ENCODE data around the gene ERICH4.

Gene ERICH4

DNA sequence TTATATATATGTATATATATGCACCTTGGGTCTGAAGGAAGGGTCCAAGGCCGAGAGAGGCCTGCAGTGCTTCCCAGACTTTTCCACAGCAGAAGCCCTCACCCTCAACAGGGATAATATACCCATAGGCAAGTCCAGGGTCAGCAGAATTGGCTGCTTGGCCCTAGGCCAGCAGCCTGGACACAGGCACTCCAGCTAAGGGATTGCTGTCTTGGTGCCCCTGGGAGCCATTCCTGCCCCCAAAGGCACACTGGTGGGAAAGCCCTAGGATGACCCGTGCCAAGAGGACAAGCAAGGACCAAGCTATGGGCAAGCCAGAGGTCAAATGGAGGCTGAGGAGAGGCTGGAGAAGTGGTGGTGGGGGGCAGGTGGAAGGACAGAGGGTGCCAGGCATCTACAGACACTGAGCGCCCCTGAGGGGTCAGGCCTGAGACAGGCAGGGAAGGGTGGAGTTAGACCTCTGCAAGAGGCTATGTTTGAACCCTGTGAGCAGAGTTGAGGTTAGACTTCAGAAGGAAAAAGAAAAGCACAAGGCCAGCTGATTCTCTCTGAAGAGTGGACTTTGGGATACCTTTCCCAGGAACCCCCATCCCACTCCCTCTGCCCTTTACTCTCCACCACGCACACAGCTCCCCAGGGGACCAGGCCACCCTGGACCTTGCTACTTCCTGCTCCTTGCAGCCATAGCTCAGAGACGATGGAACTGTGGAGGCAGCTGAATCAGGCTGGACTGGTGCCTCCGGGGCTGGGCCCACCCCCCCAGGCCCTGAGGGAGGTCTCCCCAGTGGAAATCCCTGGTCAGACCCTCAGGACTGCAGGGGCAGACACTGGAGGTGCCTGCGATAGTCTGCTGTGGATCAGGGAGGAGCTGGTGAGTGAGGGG, at the start of gene ERICH4:
TSS of gene ERICH4 (plus strand) at position 684 of the 883 bp plus-strand sequence. CDS start at position 698, 14 bp downstream.
- H3K27ac ChIP-seq, result no peak within 1 kb of the TSS
- TF ChIP-seq, protein P1, sequence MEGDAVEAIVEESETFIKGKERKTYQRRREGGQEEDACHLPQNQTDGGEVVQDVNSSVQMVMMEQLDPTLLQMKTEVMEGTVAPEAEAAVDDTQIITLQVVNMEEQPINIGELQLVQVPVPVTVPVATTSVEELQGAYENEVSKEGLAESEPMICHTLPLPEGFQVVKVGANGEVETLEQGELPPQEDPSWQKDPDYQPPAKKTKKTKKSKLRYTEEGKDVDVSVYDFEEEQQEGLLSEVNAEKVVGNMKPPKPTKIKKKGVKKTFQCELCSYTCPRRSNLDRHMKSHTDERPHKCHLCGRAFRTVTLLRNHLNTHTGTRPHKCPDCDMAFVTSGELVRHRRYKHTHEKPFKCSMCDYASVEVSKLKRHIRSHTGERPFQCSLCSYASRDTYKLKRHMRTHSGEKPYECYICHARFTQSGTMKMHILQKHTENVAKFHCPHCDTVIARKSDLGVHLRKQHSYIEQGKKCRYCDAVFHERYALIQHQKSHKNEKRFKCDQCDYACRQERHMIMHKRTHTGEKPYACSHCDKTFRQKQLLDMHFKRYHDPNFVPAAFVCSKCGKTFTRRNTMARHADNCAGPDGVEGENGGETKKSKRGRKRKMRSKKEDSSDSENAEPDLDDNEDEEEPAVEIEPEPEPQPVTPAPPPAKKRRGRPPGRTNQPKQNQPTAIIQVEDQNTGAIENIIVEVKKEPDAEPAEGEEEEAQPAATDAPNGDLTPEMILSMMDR (IDR thresholded peaks at IDR 0.05), result no peak
- no peak for TF ChIP-seq ZFX (IDR thresholded peaks at IDR 0.05; ENCODE audit: borderline replicate concordance)

DNA sequence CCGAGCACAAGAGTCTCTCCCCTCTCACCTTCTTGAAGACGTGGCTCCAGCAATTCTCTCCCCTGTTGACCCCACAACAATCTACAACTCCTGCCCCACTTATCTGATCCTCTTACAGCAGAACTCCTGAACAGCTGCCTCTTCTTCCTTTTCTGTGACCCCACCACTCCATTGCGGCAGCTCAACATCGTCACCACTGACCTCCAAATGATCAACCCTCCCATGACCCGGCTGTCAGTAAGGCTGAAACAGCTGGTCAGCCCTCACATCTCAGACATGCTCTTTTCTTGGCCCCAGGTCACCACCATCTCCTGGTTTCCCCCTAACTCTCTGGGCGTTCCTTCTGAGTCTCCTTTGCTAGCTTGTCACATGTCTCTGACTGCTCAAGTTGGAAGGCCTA, 47.6 kb upstream of the ERICH4 start:
- H3K27ac ChIP-seq, result no peak overlapping the region
- no peak for TF ChIP-seq ZFX (IDR thresholded peaks at IDR 0.05; ENCODE audit: borderline replicate concordance)
- TF ChIP-seq, protein P1 (IDR thresholded peaks at IDR 0.05), result no peak

GRCh38 chr19:41397086-41398049, 45.6 kb upstream of the ERICH4 start, which contains the start of the genes BCKDHA and EXOSC5:
BCKDHA (plus strand) TSS chr19:41397818; CDS start chr19:41397828, 10 bp downstream.
EXOSC5 (minus strand) TSS chr19:41397359; CDS start chr19:41397328, 31 bp downstream.
- TF ChIP-seq ZFX (IDR thresholded peaks at IDR 0.05; ENCODE audit: borderline replicate concordance), result no peak
- TF ChIP-seq, protein P1 (IDR thresholded peaks at IDR 0.05), result no peak
- peak within 1 kb of the TSS; percentile 84 for H3K27ac ChIP-seq

GRCh38 chr19:41398050-41398418, 44.9 kb upstream of the ERICH4 start:
- TF ChIP-seq, protein P1 (IDR thresholded peaks at IDR 0.05), result no peak
- no peak for TF ChIP-seq ZFX (IDR thresholded peaks at IDR 0.05; ENCODE audit: borderline replicate concordance)
- peak overlapping the region; percentile 84 for H3K27ac ChIP-seq

GRCh38 chr19:41398598-41398997, 44.4 kb upstream of the ERICH4 start:
- H3K27ac ChIP-seq, result no peak overlapping the region
- TF ChIP-seq ZFX (IDR thresholded peaks at IDR 0.05; ENCODE audit: borderline replicate concordance), result no peak
- TF ChIP-seq, protein P1 (IDR thresholded peaks at IDR 0.05), result no peak

GRCh38 chr19:41399091-41399490, 43.9 kb upstream of the ERICH4 start:
- H3K27ac ChIP-seq, result no peak overlapping the region
- TF ChIP-seq, protein P1 (IDR thresholded peaks at IDR 0.05), result no peak
- no peak for TF ChIP-seq ZFX (IDR thresholded peaks at IDR 0.05; ENCODE audit: borderline replicate concordance)

Data from 22Rv1 (cell line).